GM21381 (cell line): ENCODE data around the gene GPR37L1.
"Not testable (repeated sequence)": the region's sequence is repeated elsewhere in the genome, so short reads cannot be mapped to it uniquely, and the experiment has no call there.

Source experiments
- ATAC-seq: cut with Tn5 transposase; IDR thresholded peaks from one replicate; pipeline ENCODE4 v1.9.1; 2021; ENCODE audit warnings: mild to moderate bottlenecking, moderate library complexity; ENCODE audit not compliant: unreplicated experiment

GPR37L1 gene

GRCh38 chr1:202107801-202108731, 14.7 kb upstream of the GPR37L1 start:
- ATAC-seq, result no peak

GRCh38 chr1:202110977-202111376, 11.7 kb upstream of the GPR37L1 start:
- ATAC-seq, result no peak

- ATAC-seq, result not testable (repeated sequence)
These were observed 11.1 kb upstream of the GPR37L1 start for GRCh38 chr1:202111589-202111988.

GRCh38 chr1:202112859-202113689, 9.6 kb upstream of the GPR37L1 start:
- no peak for ATAC-seq

- ATAC-seq, result no peak
These were observed 8.9 kb upstream of the GPR37L1 start for GRCh38 chr1:202113690-202114300.

- no peak for ATAC-seq
These were observed 6.4 kb upstream of the GPR37L1 start for GRCh38 chr1:202116287-202116686.

GRCh38 chr1:202117898-202118371, 4.8 kb upstream of the GPR37L1 start:
- ATAC-seq, result no peak

- ATAC-seq, result no peak
These were observed 1.7 kb upstream of the GPR37L1 start for GRCh38 chr1:202121006-202121405.

GRCh38 chr1:202123336-202123813, 658 bp downstream of the GPR37L1 start:
- no peak for ATAC-seq

GRCh38 chr1:202124142-202124541, 1.4 kb downstream of the GPR37L1 start:
- no peak for ATAC-seq

GRCh38 chr1:202125611-202126010, 2.9 kb downstream of the GPR37L1 start:
- ATAC-seq, result no peak

GRCh38 chr1:202126426-202126825, 3.7 kb downstream of the GPR37L1 start:
- no peak for ATAC-seq

GRCh38 chr1:202127061-202127460, 4.3 kb downstream of the GPR37L1 start:
- no peak for ATAC-seq

- ATAC-seq, result no peak
These were observed 5.3 kb downstream of the GPR37L1 start for GRCh38 chr1:202127836-202128622.

GRCh38 chr1:202129453-202130296, 7.0 kb downstream of the GPR37L1 start:
- no peak for ATAC-seq

- no peak for ATAC-seq
These were observed 7.6 kb downstream of the GPR37L1 start for GRCh38 chr1:202130297-202130721.

GRCh38 chr1:202130816-202131522, 8.3 kb downstream of the GPR37L1 start:
- no peak for ATAC-seq

- ATAC-seq, result no peak
These were observed 9.5 kb downstream of the GPR37L1 start for GRCh38 chr1:202131956-202132821.
